IPS-18a (cell line): ENCODE results near the gene CDC42EP4.
"Not testable (repeated sequence)": the region's sequence is repeated elsewhere in the genome, so short reads cannot be mapped to it uniquely, and the experiment has no call there.

Source experiments
- H3K27ac ChIP-seq: one replicate; pipeline ENCODE4 v1.5.1; 2013; ENCODE audit warnings: low read length
- H3K27me3 ChIP-seq: one replicate; pipeline ENCODE4 v1.6.1; 2013; ENCODE audit warnings: mild to moderate bottlenecking, low read length; ENCODE audit not compliant: control insufficient read depth, insufficient read depth
- H3K36me3 ChIP-seq: one replicate; pipeline ENCODE4 v1.6.1; 2013; ENCODE audit warnings: low read depth, low read length; ENCODE audit not compliant: control insufficient read depth
- H3K4me1 ChIP-seq: one replicate; pipeline ENCODE4 v1.6.1; 2013; ENCODE audit warnings: low read depth, low read length; ENCODE audit not compliant: control insufficient read depth
- H3K4me3 ChIP-seq: one replicate; pipeline ENCODE4 v1.5.1; 2013; ENCODE audit warnings: low read length
- H3K9ac ChIP-seq: one replicate; pipeline ENCODE4 v1.6.1; 2013; ENCODE audit warnings: mild to moderate bottlenecking, low read length, moderate library complexity
- H3K9me3 ChIP-seq: one replicate; pipeline ENCODE4 v1.6.1; 2013; ENCODE audit warnings: low read depth, low read length; ENCODE audit not compliant: control insufficient read depth

Gene CDC42EP4

DNA sequence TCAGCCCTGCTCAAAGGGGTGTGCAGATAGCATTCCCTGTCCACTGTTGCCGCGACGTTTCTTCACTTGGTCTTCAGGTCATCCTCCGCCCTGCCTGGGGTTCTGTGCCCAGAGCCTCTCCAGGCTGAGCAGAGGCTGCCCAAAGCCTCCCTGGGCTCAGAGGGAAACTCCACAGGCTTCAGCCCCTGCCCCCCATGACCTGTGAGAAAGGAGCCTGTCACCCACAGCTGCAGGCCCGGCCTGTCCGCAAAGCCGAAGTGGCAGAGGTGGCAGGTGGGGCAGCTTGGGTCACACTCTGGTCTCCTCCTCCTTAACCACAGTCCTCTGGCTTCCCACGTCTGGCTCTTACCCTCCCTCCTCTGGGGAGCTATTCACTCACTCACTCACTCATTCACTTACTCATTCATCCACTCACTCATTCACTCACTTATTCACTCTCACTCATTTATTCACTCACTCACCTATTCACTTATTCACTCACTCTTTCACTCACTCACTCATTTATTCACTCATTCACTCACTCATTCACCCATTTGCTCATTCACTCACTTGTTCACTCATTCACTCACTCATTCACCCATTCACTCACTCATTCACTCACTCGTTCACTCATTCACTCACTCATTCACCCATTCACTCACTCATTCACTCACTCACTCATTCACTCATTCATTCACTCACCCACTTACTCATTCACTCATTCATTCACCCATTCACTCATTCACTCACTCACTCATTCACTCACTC, 43.0 kb downstream of the CDC42EP4 start:
- Histone ChIP-seq H3K9me3 (no peaks in the 10 kb centered on the region), H3K4me1 (no peaks in the 10 kb centered on the region), H3K27me3 (no peaks in the 10 kb centered on the region), H3K36me3 (no peaks in the 10 kb centered on the region), H3K9ac (no peak overlapping the region), H3K4me3 (no peak overlapping the region), H3K27ac (no peak overlapping the region)

GRCh38 chr17:73267648-73268537, 43.9 kb downstream of the CDC42EP4 start:
- Histone ChIP-seq H3K4me3 (no peak overlapping the region), H3K27me3 (peaks cover 7% of the 10 kb centered on the region), H3K36me3 (no peaks in the 10 kb centered on the region), H3K9me3 (no peaks in the 10 kb centered on the region), H3K4me1 (peaks cover 4% of the 10 kb centered on the region), H3K9ac (no peak overlapping the region), H3K27ac (no peak overlapping the region)

GRCh38 chr17:73266796-73267195, 45.0 kb downstream of the CDC42EP4 start:
- H3K9ac ChIP-seq = no peak overlapping the region
- H3K4me1 ChIP-seq = peaks cover 15% of the 10 kb centered on the region
- no peaks in the 10 kb centered on the region for H3K9me3 ChIP-seq
- H3K36me3 ChIP-seq = no peaks in the 10 kb centered on the region
- no peak overlapping the region for H3K27ac ChIP-seq
- peaks cover 7% of the 10 kb centered on the region for H3K27me3 ChIP-seq
- no peak overlapping the region for H3K4me3 ChIP-seq

DNA sequence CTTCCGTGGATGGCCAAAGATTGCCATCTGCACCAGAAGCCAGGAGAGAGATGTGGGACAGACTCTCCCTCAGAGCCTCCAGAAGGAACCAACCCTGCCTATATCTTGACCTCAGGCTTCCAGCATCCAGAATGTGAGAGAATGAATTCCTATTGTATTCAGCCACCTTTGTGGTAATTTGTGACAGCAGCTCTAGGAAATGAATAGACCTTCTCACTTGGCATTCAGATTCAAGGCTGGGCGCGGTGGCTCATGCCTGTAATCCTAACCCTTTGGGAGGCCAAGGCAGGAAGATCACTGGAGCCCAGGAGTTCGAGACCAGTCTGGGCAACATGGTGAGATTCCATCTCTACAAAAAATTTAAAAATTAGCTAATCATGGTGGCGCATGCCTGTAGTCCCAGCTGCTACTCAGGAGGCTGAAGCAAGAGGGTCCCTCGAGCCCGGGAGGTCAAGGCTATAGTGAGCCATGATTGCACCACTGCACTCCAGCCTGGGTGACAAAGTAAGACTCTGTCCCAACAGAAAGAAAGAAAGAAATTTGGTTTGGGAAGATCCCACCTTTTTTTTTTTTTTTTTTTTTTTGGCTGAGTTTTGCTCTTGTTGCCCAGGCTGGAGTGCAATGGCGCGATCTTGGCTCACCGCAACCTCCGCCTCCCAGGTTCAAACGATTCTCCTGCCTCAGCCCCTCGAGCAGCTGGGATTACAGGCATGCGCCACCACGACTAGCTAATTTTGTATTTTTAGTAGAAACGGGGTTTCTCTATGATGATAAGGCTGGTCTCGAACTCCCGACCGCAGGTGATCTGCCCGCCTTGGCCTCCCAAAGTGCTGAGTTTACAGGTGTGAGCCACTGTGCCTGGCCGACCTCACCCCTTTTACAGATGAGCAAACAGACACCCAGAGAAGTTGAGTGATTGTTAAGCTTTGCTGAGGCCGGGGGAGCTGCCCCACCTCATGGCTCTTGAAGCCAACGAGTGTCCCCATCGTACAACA, 45.9 kb downstream of the CDC42EP4 start:
- no peaks in the 10 kb centered on the region for H3K36me3 ChIP-seq
- H3K4me1 ChIP-seq = peaks cover 17% of the 10 kb centered on the region

DNA sequence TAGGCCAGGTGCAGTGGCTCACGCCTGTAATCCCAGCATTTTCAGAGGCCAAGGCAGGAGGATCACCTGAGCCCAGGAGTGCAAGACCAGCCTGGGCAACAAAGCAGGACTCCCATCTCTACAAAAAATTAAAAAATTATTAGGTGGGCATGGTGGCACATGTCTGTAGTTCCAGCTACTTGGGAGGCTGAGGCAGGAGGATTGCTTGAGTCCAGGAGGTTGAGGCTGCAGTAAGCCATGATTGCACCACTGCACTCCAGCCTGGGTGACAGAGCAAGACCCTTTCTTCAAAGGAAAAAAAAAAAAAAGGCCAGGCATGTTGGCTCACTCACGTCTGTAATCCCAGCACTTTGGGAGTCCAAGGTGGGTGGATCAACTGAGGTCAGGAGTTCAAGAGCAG, 47.4 kb downstream of the CDC42EP4 start:
- H3K27me3 ChIP-seq, H3K4me3 ChIP-seq, H3K27ac ChIP-seq, H3K9me3 ChIP-seq, H3K36me3 ChIP-seq, H3K9ac ChIP-seq: not testable (repeated sequence)
- H3K4me1 ChIP-seq = peaks cover 17% of the 10 kb centered on the region

More for the DNA sequence above, 45.9 kb downstream of the CDC42EP4 start:
- no peak overlapping the region for H3K27ac ChIP-seq
- no peak overlapping the region for H3K4me3 ChIP-seq
- H3K27me3 ChIP-seq = peaks cover 7% of the 10 kb centered on the region
- no peaks in the 10 kb centered on the region for H3K9me3 ChIP-seq
- no peak overlapping the region for H3K9ac ChIP-seq

- no peak overlapping the region for H3K4me3 ChIP-seq
- peaks cover 7% of the 10 kb centered on the region for H3K27me3 ChIP-seq
- peak overlapping the region; percentile 18 for H3K9ac ChIP-seq
- H3K9me3 ChIP-seq = no peaks in the 10 kb centered on the region
- H3K4me1 ChIP-seq = peaks cover 17% of the 10 kb centered on the region
- H3K36me3 ChIP-seq = no peaks in the 10 kb centered on the region
- no peak overlapping the region for H3K27ac ChIP-seq
Measured at GRCh38 chr17:73262676-73263642, 48.8 kb downstream of the CDC42EP4 start.

- Histone ChIP-seq H3K27me3 (peaks cover 7% of the 10 kb centered on the region), H3K36me3 (no peaks in the 10 kb centered on the region), H3K27ac (no peak overlapping the region), H3K4me1 (peaks cover 17% of the 10 kb centered on the region), H3K9ac (peak overlapping the region; percentile 18), H3K9me3 (no peaks in the 10 kb centered on the region), H3K4me3 (peak overlapping the region; percentile 16)
Measured at GRCh38 chr17:73261952-73262675, 49.7 kb downstream of the CDC42EP4 start.

DNA sequence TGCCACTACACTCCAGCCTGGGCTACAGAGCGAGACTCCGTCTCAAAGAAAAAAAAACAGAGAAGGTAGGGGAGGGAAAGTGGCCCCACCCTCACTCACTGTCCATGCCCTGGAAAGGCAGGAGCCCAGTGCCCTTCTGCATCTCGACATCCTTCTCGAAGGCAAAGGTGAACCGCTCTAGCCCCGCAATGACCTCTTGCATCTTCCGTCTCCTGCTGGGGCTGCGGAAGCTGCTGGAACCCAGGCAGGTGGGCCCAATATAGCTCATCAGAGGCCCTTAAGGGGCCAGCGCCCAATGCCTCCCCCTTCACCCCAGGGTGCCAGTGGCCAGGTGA, 50.2 kb downstream of the CDC42EP4 start, which contains the start of gene CPSF4L:
Gene CPSF4L, minus strand, starts transcription at position 264 of the 335 bp plus-strand sequence. Its CDS starts 62 bp downstream, at position 202.
- peaks cover 7% of the 10 kb centered on the region for H3K27me3 ChIP-seq
- H3K4me1 ChIP-seq = peaks cover 17% of the 10 kb centered on the region
- H3K36me3 ChIP-seq = no peaks in the 10 kb centered on the region
- peak within 1 kb of the TSS; percentile 18 for H3K9ac ChIP-seq
- no peaks in the 10 kb centered on the region for H3K9me3 ChIP-seq
- H3K27ac ChIP-seq = no peak within 1 kb of the TSS
- peak within 1 kb of the TSS; percentile 16 for H3K4me3 ChIP-seq

- Histone ChIP-seq H3K27ac (no peak overlapping the region), H3K4me3 (no peak overlapping the region), H3K27me3 (no peaks in the 10 kb centered on the region), H3K4me1 (peaks cover 16% of the 10 kb centered on the region), H3K9ac (no peak overlapping the region), H3K36me3 (no peaks in the 10 kb centered on the region), H3K9me3 (no peaks in the 10 kb centered on the region)
Measured at GRCh38 chr17:73257516-73257915, 54.3 kb downstream of the CDC42EP4 start.

DNA sequence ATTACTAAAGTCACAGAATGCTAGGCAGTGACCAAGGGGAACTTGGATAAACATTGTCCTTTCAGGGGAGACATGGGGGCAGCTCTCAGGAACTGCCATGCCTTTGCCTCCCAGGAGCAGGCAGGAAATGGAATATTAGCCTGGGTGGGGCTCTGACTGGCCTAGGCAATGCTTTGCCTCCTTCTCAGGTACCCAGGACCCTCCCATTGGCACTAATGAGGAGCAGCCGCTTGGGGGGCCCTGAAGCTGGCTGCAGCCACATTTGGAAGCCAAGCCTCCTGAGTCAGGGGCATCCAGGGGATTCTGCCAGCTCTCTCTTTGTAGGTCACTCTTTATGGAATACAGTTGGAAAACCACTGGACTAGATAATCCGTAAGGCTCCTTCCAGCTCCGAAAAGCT, 55.6 kb downstream of the CDC42EP4 start:
- H3K27me3 ChIP-seq = no peaks in the 10 kb centered on the region
- H3K36me3 ChIP-seq = no peaks in the 10 kb centered on the region
- H3K27ac ChIP-seq = no peak overlapping the region
- no peaks in the 10 kb centered on the region for H3K9me3 ChIP-seq
- no peak overlapping the region for H3K4me3 ChIP-seq
- H3K4me1 ChIP-seq = peaks cover 7% of the 10 kb centered on the region
- no peak overlapping the region for H3K9ac ChIP-seq
